ENCODE results near the gene PSG11.
"Not testable (repeated sequence)": the region's sequence is repeated elsewhere in the genome, so short reads cannot be mapped to it uniquely, and the experiment has no call there.

PSG11 gene

GRCh38 chr19:42988206-42988605, 38.1 kb downstream of the PSG11 start:
- not testable (repeated sequence) for DNase-seq (ENCODE audit: low spot score)

DNA sequence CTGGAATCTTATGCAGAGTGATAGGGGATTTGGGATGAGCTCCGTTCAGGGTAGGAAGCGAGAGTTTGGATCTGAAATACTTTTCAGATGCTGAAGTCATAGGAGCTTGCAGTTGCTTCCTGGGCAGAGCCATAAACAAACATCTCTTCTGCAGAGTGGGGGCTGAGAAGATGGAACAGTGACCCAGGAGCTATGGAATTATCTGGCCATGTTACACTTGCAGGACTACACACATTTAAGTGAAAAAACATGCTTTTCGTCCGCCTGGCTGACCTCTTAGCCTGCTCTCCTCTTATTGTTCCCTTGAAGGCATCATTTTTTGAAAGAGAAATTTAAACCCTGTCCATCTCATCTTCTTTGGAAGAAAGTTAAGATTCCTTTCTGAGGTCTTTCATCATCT, 40.7 kb downstream of the PSG11 start:
- no peak for DNase-seq (ENCODE audit: low spot score)

GRCh38 chr19:42982111-42982510, 44.2 kb downstream of the PSG11 start:
- not testable (repeated sequence) for DNase-seq (ENCODE audit: low spot score)

DNA sequence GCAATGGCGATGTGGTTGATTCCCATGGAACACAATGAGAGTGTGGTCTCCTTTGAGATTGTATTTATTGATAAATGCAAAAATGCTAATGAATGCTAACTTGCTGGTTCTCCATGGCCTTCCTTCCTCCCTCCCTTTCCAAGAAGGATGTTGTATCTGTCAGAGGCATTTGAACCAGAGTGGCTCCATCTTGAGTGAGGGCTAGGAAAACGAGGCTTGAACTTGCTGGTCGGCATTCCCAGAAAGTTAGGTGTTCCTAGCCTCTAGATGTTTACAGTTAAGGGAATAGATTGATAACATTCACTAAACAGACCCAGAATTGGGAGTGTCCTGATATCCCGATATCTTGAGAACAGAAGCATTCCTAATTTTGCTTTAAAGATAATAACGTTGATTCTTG, 54.8 kb downstream of the PSG11 start:
- DNase-seq (ENCODE audit: low spot score), result not testable (repeated sequence)

DNA sequence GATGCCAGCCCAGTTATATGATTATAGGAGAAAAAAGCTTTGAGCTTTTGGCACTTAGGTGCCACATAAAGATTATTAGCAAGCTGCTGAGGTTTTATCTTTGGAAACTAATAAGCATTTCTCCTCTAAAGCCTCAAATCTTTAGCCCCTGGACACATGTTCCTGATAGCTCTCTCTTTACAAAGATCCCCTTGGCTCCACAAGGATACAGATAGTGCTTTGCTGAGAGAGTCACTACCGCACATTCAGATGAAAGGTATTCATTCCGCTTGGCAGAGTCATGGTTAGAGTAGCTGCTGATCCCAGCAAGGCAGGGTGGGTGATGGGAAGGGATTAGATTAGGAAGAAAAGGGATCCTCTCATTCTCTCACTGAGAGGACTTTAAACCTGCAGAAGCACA, 61.1 kb downstream of the PSG11 start:
- DNase-seq (ENCODE audit: low spot score), result no peak

GRCh38 chr19:42961119-42961518, 65.2 kb downstream of the PSG11 start:
- no peak for DNase-seq (ENCODE audit: low spot score)
